HEK293 (cell line): ENCODE data around the gene KLB.
"Not testable (repeated sequence)": the region's sequence is repeated elsewhere in the genome, so short reads cannot be mapped to it uniquely, and the experiment has no call there.

Experiments used
- CTCF ChIA-PET: fragments of 350-600 bp; formaldehyde crosslinking; extraction: SDS; loops from one replicate; lab custom pipeline; 2021; ENCODE audit warnings: antibody characterized with exemption; lab: Yijun Ruan, JAX
- POLR2A ChIA-PET: fragments of 300-600 bp; formaldehyde crosslinking; extraction: SDS; loops from one replicate; lab custom pipeline; 2020; ENCODE audit warnings: antibody characterized with exemption, inconsistent platforms; lab: Yijun Ruan, JAX
- H3K27ac ChIP-seq: fragments of 200-500 bp; sonication (Bioruptor generic); 2 replicates; pipeline ENCODE4 v1.5.1; 2014; ENCODE audit warnings: low read depth, low read length, control low read depth, inconsistent platforms; ENCODE audit errors: extremely low read depth
- H3K36me3 ChIP-seq, 2 experiments: fragments of 200-500 bp in 1 of 2; sonication (Bioruptor generic) in 1 of 2; 1 replicate in 1 of 2; 2 replicates in 1 of 2; pipeline ENCODE4 v1.5.1; 2014 to 2017; ENCODE audit warnings: inconsistent platforms in 2 of 2, low read length in 2 of 2; ENCODE audit not compliant: control insufficient read depth in 2 of 2, insufficient read depth in 1 of 2
- H3K4me1 ChIP-seq: fragments of 200-500 bp; sonication (Bioruptor generic); 2 replicates; pipeline ENCODE4 v1.5.1; 2014; ENCODE audit warnings: mild to moderate bottlenecking, low read length, inconsistent platforms; ENCODE audit not compliant: control insufficient read depth, insufficient read depth
- H3K4me3 ChIP-seq: 2 replicates; pipeline ENCODE4 v1.5.1; 2011; ENCODE audit warnings: low read depth, mild to moderate bottlenecking, control low read depth, low read length, moderate library complexity
- H3K9me3 ChIP-seq: fragments of 200-500 bp; sonication (Bioruptor generic); 2 replicates; pipeline ENCODE4 v1.5.1; 2014; ENCODE audit warnings: low read depth, low read length, inconsistent platforms; ENCODE audit not compliant: control insufficient read depth, insufficient read depth
- FEZF1 ChIP-seq: fragments of 450-650 bp; formaldehyde crosslinking; IDR thresholded peaks from 2 replicates; pipeline ENCODE4 v1.5.1; 2016; ENCODE audit warnings: missing biosample characterization, missing genetic modification characterization
- GFI1B ChIP-seq: fragments of 450-650 bp; formaldehyde crosslinking; IDR thresholded peaks from 2 replicates; pipeline ENCODE4 v1.5.1; 2016; ENCODE audit warnings: missing biosample characterization, missing genetic modification characterization
- GLI2 ChIP-seq: fragments of 450-650 bp; formaldehyde crosslinking; IDR thresholded peaks from 2 replicates; pipeline ENCODE4; 2017; ENCODE audit warnings: missing biosample characterization, missing genetic modification characterization, low read depth, borderline replicate concordance
- RBAK ChIP-seq: fragments of 450-650 bp; formaldehyde crosslinking; IDR thresholded peaks from 2 replicates; pipeline ENCODE4 v1.5.1; 2016; ENCODE audit warnings: missing biosample characterization, missing genetic modification characterization
- SETDB1 ChIP-seq: IDR thresholded peaks from one replicate; pipeline ENCODE4 v1.6.1; 2017; ENCODE audit warnings: mild to moderate bottlenecking, low read length, moderate library complexity, mixed read lengths; ENCODE audit not compliant: insufficient read length
- TSHZ1 ChIP-seq: fragments of 450-650 bp; formaldehyde crosslinking; IDR thresholded peaks from 2 replicates; pipeline ENCODE4 v1.5.1; 2016; ENCODE audit warnings: missing biosample characterization, missing genetic modification characterization, borderline replicate concordance
- YY1 ChIP-seq: fragments of 450-650 bp; formaldehyde crosslinking; IDR thresholded peaks from 2 replicates; pipeline ENCODE4 v1.5.1; 2018; ENCODE audit warnings: missing biosample characterization, missing genetic modification characterization
- ZNF148 ChIP-seq: fragments of 450-650 bp; formaldehyde crosslinking; IDR thresholded peaks from 2 replicates; pipeline ENCODE4 v1.5.0; 2017; ENCODE audit warnings: missing biosample characterization, missing genetic modification characterization, borderline replicate concordance
- ZNF19 ChIP-seq: fragments of 450-650 bp; formaldehyde crosslinking; IDR thresholded peaks from 2 replicates; pipeline ENCODE4; 2016; ENCODE audit warnings: missing biosample characterization, missing genetic modification characterization, low read depth
- ZNF223 ChIP-seq: fragments of 450-650 bp; formaldehyde crosslinking; IDR thresholded peaks from 2 replicates; pipeline ENCODE4 v1.5.1; 2016; ENCODE audit warnings: missing biosample characterization, missing genetic modification characterization
- ZNF362 ChIP-seq: fragments of 450-650 bp; formaldehyde crosslinking; IDR thresholded peaks from 2 replicates; pipeline ENCODE4 v1.5.1; 2016; ENCODE audit warnings: missing biosample characterization, missing genetic modification characterization
- ZNF37A ChIP-seq: fragments of 450-650 bp; IDR thresholded peaks from 2 replicates; pipeline ENCODE4 v1.5.1; 2018; ENCODE audit warnings: missing biosample characterization, missing genetic modification characterization
- ZNF426 ChIP-seq: fragments of 450-650 bp; formaldehyde crosslinking; IDR thresholded peaks from 2 replicates; pipeline ENCODE4 v1.5.1; 2017; ENCODE audit warnings: missing biosample characterization, missing genetic modification characterization, mild to moderate bottlenecking, inconsistent platforms, moderate library complexity
- ZNF449 ChIP-seq: fragments of 450-650 bp; formaldehyde crosslinking; IDR thresholded peaks from 2 replicates; pipeline ENCODE4 v1.5.1; 2017; ENCODE audit warnings: missing biosample characterization, mild to moderate bottlenecking, missing genetic modification characterization, moderate library complexity
- ZNF521 ChIP-seq: fragments of 450-650 bp; formaldehyde crosslinking; IDR thresholded peaks from 2 replicates; pipeline ENCODE4 v1.5.1; 2017; ENCODE audit warnings: missing biosample characterization, mild to moderate bottlenecking, missing genetic modification characterization
- ZNF549 ChIP-seq: fragments of 450-650 bp; IDR thresholded peaks from 2 replicates; pipeline ENCODE4 v1.5.1; 2018; ENCODE audit warnings: missing biosample characterization, missing genetic modification characterization, mild to moderate bottlenecking, inconsistent platforms, moderate library complexity
- ZNF571 ChIP-seq: fragments of 450-650 bp; formaldehyde crosslinking; IDR thresholded peaks from 2 replicates; pipeline ENCODE4 v1.5.0; 2017; ENCODE audit warnings: missing biosample characterization, missing genetic modification characterization
- ZNF791 ChIP-seq: fragments of 450-650 bp; formaldehyde crosslinking; IDR thresholded peaks from 2 replicates; pipeline ENCODE4 v1.5.1; 2016; ENCODE audit warnings: missing biosample characterization, missing genetic modification characterization
- ZSCAN16 ChIP-seq: fragments of 450-650 bp; formaldehyde crosslinking; IDR thresholded peaks from 2 replicates; pipeline ENCODE4 v1.5.1; 2016; ENCODE audit warnings: missing biosample characterization, missing genetic modification characterization
- ZSCAN30 ChIP-seq: fragments of 450-650 bp; IDR thresholded peaks from 2 replicates; pipeline ENCODE4 v1.5.1; 2018; ENCODE audit warnings: missing biosample characterization, mild to moderate bottlenecking, missing genetic modification characterization, moderate library complexity
- TF ChIP-seq, protein P1 (sequence below): fragments of 450-650 bp; formaldehyde crosslinking; IDR thresholded peaks from 2 replicates; pipeline ENCODE4 v1.5.1; 2016; ENCODE audit warnings: missing biosample characterization, missing genetic modification characterization
- TF ChIP-seq, protein P2 (sequence below): fragments of 450-650 bp; formaldehyde crosslinking; IDR thresholded peaks from 2 replicates; pipeline ENCODE4; 2016; ENCODE audit warnings: missing biosample characterization, missing genetic modification characterization

The KLB gene

GRCh38 chr4:39369301-39369700 lies 37.4 kb upstream of the KLB start (continued):
- no peak for TF ChIP-seq GFI1B
- TF ChIP-seq ZNF362 = no peak
- no peak for TF ChIP-seq ZNF571 (tag by site-specific recombination)
- TF ChIP-seq ZNF549 (tag by site-specific recombination) = no peak

GRCh38 chr4:39371209-39371608 lies 35.5 kb upstream of the KLB start:
- CTCF ChIA-PET, H3K4me1 ChIP-seq, H3K9me3 ChIP-seq, H3K36me3 ChIP-seq, POLR2A ChIA-PET, H3K4me3 ChIP-seq, H3K27ac ChIP-seq: not testable (repeated sequence)
- peak; percentile 48 for TF ChIP-seq SETDB1
- TF ChIP-seq, all 188 proteins: peak for 1; not testable (repeated sequence) for 187

DNA sequence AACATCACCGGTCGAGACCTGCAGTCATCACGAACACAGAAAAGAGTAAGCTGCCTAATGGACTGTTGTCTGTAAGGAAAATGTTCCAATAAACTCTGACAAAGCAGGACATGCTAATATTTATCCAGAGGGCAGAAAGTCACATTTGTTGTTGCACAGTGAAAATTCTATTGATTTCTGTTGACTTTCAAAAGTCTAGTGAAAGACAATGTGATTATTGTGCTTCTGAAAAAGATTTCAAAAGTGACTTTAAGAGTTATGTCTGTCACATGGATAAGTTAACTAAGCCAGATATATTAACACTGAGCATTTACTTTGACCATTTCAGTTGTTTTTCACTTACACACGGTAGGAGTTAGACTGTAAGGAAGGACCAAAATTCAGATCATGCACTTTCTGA lies 31.3 kb upstream of the KLB start:
- TF ChIP-seq RBAK (tag by site-specific recombination) (no peak), TSHZ1 (no peak), ZNF37A (tag by site-specific recombination) (no peak), ZNF449 (tag by site-specific recombination) (no peak), ZNF791 (tag by site-specific recombination) (no peak), YY1 (tag by site-specific recombination) (no peak), ZNF19 (tag by site-specific recombination) (no peak), ZNF521 (tag by site-specific recombination) (no peak), ZNF426 (tag by site-specific recombination) (no peak), ZNF223 (tag by site-specific recombination) (no peak), FEZF1 (tag by site-specific recombination) (no peak), ZSCAN16 (tag by site-specific recombination) (no peak), ZSCAN30 (tag by site-specific recombination) (no peak), ZNF148 (tag by site-specific recombination) (no peak), GLI2 (no peak)
- TF ChIP-seq, protein P1, sequence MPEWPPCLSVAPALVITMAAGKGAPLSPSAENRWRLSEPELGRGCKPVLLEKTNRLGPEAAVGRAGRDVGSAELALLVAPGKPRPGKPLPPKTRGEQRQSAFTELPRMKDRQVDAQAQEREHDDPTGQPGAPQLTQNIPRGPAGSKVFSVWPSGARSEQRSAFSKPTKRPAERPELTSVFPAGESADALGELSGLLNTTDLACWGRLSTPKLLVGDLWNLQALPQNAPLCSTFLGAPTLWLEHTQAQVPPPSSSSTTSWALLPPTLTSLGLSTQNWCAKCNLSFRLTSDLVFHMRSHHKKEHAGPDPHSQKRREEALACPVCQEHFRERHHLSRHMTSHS (tag by site-specific recombination) = no peak
- TF ChIP-seq, protein P2, sequence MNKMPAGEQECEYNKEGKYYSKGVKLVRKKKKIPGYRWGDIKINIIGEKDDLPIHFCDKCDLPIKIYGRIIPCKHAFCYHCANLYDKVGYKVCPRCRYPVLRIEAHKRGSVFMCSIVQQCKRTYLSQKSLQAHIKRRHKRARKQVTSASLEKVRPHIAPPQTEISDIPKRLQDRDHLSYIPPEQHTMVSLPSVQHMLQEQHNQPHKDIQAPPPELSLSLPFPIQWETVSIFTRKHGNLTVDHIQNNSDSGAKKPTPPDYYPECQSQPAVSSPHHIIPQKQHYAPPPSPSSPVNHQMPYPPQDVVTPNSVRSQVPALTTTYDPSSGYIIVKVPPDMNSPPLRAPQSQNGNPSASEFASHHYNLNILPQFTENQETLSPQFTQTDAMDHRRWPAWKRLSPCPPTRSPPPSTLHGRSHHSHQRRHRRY (tag by site-specific recombination) = no peak
- CTCF ChIA-PET = no interaction called here
- H3K27ac ChIP-seq = no peak overlapping the region
- no peaks in the 10 kb centered on the region for H3K4me1 ChIP-seq
- no peaks in the 10 kb centered on the region for H3K36me3 ChIP-seq
- H3K4me3 ChIP-seq = no peak overlapping the region
- no peaks in the 10 kb centered on the region for H3K9me3 ChIP-seq
- POLR2A ChIA-PET = no interaction called here
